IPS DF 4.7 (cell line): ENCODE measurements around the gene RTN4R.
"Not testable (repeated sequence)": the region's sequence is repeated elsewhere in the genome, so short reads cannot be mapped to it uniquely, and the experiment has no call there.

Source experiments
- DNase-seq: peaks from one replicate; pipeline ENCODE4 v3.0.0-alpha.2; 2013; ENCODE audit warnings: low spot score; ENCODE audit errors: extremely low read depth

RTN4R gene

GRCh38 chr22:20268279-20269012 lies at the start of gene RTN4R:
Gene RTN4R, minus strand, starts transcription at chr22:20268318. Its CDS starts 226 bp downstream, at chr22:20268092.
- no peak for DNase-seq

DNA sequence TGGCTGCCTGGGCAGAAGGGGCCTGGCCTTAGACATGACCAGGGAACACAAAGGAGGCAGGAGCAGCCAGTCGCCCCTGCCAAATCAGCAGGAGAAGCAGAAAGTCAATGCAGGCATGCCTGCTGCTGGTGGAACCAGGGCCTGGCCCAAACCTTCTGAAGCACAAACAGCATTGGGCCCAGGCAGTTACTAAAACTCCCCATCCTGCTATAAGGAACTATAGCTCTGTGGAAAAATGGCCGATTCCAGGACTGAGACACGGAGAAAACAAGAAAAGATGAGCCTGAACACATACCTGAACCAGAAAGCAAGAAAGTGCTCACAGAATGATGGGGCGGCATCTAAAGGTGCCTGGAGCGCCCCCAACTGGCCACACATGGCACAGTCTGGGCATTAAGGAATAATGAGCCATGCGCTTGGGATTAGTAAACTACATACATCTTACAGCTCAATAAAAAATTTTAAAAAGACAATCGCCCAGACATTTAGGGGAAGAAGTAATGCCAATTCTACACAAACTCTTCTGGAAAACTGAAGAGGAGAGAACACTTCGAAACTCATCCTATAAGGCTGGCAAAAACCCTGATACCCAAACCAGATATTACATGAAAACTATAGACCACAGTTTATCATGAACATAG lies 49.4 kb upstream of the RTN4R start:
- not testable (repeated sequence) for DNase-seq

DNA sequence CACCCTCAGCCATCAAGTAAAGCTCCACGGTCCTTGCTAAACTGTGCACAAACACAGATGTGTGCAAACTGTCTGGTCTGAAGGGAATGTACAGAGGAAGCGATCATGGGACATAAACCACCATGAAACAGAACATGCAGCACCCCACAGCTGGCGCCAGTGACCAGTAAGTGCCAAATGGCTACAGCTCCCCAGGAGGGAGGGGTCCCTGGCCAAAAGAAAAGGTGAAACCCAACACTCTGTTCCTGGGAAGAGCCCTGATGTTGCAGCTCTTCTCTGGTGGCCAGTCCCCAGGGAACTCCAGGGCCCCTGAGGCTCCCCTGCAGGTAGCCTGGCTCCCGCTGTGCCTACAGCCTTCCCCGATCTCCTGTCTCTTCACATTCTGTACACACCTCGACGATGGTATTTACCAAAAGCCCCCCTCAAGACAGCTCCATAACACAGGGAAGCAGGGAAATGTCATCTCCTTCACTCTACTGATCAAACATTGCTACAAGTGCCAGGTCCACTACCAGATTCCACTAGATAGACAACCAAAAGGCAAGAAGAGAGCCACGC lies 48.8 kb upstream of the RTN4R start:
- no peak for DNase-seq

DNA sequence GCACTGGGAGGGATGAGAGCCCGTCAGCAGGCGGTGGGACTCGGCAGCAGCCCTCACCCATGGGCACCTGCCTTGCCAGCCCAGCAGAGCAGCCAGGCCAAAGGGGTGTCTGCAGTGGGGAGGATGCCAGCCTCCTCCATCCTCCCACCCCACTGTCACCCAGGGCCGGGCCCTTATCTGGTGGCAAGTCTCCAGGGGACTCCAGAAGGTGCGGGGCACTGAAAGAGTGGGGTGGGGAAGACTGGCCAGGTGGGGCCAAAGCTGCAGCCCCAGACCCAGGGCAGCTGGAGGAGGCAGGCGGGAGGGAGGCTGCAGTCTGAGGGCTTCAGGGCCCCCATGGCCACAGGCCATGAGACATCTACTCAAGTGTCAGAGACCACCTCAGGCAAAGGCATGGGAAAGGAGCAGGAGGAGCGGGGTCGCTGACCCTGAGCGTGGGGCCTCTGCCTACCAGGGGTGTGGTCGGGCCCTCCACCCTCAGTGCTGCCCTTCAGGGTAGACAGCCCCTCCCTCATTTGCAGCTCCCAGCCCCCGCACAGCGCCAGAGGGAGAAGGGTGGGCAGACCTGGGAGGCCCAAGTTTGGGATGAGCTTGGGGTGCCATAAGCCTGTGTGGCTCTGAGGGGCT lies 48.2 kb upstream of the RTN4R start:
- no peak for DNase-seq

DNA sequence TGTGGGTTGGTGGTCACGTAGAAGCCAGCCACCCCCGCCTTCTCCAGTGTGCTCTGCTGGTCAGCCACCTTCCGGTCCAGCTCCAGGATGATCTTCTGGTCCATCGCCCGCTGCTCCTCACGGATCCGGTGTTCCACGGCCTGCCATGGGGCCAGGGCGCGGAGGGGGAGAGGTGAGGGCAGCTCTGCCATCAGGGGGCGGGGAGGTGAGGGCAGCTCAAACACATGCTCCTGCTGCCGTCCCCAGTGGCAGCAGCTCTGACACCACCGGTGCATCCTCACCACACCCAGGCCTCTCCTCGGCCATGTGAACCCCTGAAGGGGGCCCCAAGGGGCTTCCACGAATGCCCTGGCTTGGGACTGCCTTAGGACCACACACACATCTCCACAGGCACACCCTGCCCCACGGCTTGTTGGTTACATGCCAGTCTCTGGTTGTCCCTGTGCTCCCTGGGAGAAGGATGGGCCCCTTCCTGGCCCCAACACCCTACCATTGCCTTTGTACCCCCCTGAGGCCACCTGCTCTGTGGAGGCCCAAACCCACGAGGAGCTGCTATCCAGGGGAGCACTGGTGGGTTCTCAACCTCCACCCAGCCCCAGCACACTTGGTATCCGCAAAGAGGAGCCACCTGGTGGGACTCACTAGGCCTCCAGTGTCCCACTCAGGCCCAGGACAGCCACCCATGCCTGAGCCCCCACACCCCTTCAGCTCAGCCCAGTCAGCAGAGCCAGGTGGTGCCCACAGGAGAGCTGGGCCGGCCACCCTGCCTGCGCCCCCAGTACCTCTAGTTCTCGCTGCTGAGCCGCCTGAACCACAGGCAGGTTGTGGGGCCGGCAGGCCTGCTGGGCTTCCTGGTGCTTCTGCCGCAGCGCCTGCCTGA lies 47.5 kb upstream of the RTN4R start:
- no peak for DNase-seq

- DNase-seq: not testable (repeated sequence)
Observed at GRCh38 chr22:20314741-20315336, 46.7 kb upstream of the RTN4R start.

DNA sequence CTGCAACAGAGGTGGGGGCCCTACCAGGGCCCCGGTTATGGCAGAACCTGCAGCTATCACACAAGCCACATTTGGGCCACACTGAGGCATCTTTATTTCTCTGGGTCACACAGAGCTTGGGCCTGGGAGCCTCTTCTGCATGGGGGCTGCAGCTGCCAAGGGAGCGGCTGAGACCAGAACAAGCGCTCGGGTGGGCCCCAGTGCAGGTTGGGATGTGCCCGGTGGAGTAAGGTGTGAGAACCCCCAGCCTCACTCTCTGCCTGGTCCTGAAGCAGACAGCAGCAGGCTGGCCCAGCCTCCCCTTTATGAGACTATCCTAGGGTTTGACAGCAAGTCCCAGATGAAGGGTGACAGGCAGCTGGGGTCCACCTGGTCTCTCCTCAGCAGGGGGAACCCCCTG lies 46.1 kb upstream of the RTN4R start:
- not testable (repeated sequence) for DNase-seq

- DNase-seq: not testable (repeated sequence)
Observed at GRCh38 chr22:20313306-20314077, 45.4 kb upstream of the RTN4R start.

DNA sequence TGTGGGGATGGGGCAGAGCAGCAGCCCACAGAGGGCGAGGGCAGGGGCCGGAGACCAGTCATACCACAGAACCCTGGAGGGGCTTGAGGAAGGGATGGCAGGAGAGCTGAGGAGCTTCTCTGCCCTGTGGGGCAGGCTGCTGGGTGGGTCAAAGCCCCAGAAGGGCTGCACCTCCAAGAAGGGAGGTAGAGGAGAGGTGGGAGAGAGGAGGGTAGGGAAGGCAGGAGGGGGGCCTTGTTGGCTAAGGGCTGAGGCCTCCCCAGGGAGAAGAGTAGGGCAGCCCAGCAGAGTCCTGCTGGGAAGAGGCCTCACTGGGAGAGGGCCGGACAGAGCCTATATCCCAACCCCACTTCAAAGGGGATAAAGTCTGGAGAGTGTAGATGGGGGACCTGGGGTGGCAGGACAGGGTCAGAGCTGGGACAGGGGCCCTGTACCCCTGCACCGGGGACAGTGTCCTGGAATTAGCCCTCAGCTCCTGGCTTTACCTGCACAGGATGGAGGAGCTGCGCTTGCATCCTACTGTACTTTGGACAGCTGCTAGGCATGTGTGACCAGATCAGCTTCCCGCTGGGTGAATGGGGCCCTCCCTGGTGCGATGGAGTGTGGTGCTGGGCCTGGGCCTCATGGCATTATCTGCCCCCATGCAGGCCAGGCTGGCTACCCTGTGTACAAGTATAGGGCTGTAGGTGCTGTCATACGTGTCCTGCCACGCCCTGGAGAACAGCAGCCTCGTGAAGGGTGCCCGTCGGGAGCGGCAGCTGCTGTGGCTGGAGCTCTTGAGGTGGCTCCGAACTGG lies 44.5 kb upstream of the RTN4R start:
- DNase-seq: no peak

GRCh38 chr22:20311249-20312062 lies 43.3 kb upstream of the RTN4R start:
- not testable (repeated sequence) for DNase-seq

- not testable (repeated sequence) for DNase-seq
Observed at GRCh38 chr22:20310773-20311172, 42.7 kb upstream of the RTN4R start.

GRCh38 chr22:20310180-20310579 lies 42.1 kb upstream of the RTN4R start:
- not testable (repeated sequence) for DNase-seq

- DNase-seq: not testable (repeated sequence)
Observed at GRCh38 chr22:20308806-20309650, 40.9 kb upstream of the RTN4R start.

GRCh38 chr22:20307448-20308447 lies 39.6 kb upstream of the RTN4R start:
- DNase-seq: not testable (repeated sequence)

GRCh38 chr22:20306646-20307447 lies 38.7 kb upstream of the RTN4R start:
- not testable (repeated sequence) for DNase-seq
